Duodenal mucosa (tissue), 2 donors: ENCODE measurements around the gene C6orf58.

Source experiments
- H3K27ac ChIP-seq: one replicate; pipeline ENCODE4 v1.7.0; 2013; ENCODE audit warnings: low read depth, low read length
- H3K27me3 ChIP-seq, 2 donors: one replicate each; pipeline ENCODE4 v1.7.0; 2013; ENCODE audit warnings: low read length in 2 of 2, control low read depth in 1 of 2; ENCODE audit not compliant: insufficient read depth in 2 of 2, control insufficient read depth in 1 of 2
- H3K36me3 ChIP-seq, 2 donors: one replicate each; pipeline ENCODE4 v1.7.0; 2013; ENCODE audit warnings: low read length in 2 of 2, control low read depth in 1 of 2; ENCODE audit not compliant: insufficient read depth in 2 of 2, control insufficient read depth in 1 of 2
- H3K4me1 ChIP-seq, 2 donors: one replicate each; pipeline ENCODE4 v1.7.0; 2013; ENCODE audit warnings: low read length in 2 of 2, control low read depth in 1 of 2; ENCODE audit not compliant: insufficient read depth in 2 of 2, control insufficient read depth in 1 of 2
- H3K4me3 ChIP-seq, 2 donors: one replicate each; pipeline ENCODE4 v1.7.0; 2013; ENCODE audit warnings: low read length in 2 of 2, low read depth in 1 of 2
- H3K9ac ChIP-seq, 2 donors: one replicate each; pipeline ENCODE4 v1.7.0; 2013; ENCODE audit warnings: low read length in 2 of 2, low read depth in 1 of 2
- H3K9me3 ChIP-seq, 2 donors: one replicate each; pipeline ENCODE4 v1.7.0; 2013; ENCODE audit warnings: low read length in 2 of 2, control low read depth in 1 of 2; ENCODE audit not compliant: control insufficient read depth in 1 of 2

Gene C6orf58

DNA sequence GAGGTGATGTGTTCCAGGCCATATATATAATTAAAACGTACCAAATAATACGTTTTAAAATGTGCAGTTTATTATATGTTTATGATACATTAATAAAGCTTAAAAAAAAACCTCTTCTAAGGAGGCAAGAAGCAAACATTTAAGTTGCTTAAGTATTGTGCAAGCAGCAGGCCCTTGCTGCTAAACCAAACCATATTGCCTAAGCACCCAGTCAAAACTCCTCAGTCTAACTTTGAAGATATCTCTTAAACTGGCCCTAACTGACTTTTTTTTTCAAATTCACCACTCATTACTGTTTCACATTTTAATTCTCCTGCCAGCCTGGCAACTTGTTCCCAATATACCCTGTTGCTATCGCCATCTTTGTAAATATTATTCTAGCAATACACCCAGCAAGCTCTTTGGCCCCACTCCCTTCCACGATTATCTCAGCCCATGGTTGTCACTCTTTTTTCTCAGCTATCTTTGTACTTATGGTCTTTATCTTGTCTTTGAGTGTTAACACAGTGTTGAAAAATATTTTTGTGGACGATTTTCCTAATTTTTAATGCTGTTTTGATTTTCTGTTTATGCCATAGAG, 60.9 kb downstream of the C6orf58 start:
- H3K27ac ChIP-seq, result no peak overlapping the region
- no peaks in the 10 kb centered on the region for H3K36me3 ChIP-seq
- no peak overlapping the region for H3K4me3 ChIP-seq
- no peaks in the 10 kb centered on the region for H3K4me1 ChIP-seq
- no peaks in the 10 kb centered on the region for H3K27me3 ChIP-seq
- H3K9me3 ChIP-seq, result no peaks in the 10 kb centered on the region
- no peak overlapping the region for H3K9ac ChIP-seq
